K562 (cell line): Measurements from ENCODE around the gene CROCC2. TPM values are rescaled to one million over a fixed set of nuclear protein-coding genes. Genes with fewer than 3 reads are reported as not detected.

Experiments
- BMI1 ChIP-seq: fragments of 150-350 bp; IDR thresholded peaks from 2 replicates; pipeline ENCODE4 v1.6.1; 2014; ENCODE audit warnings: low read length
- CCAR2 ChIP-seq: fragments of 200-400 bp; formaldehyde crosslinking; IDR thresholded peaks from 2 replicates; pipeline ENCODE4 v1.6.1; 2017; ENCODE audit warnings: mild to moderate bottlenecking, low read depth, low read length
- COPS2 ChIP-seq: fragments of 450-650 bp; conservative IDR thresholded peaks from 2 replicates; pipeline ENCODE4 v1.6.1; 2016; ENCODE audit warnings: mild to moderate bottlenecking, moderate library complexity
- HDAC2 ChIP-seq: fragments of 450-650 bp; IDR thresholded peaks from 2 replicates; pipeline ENCODE4 v1.6.1; 2016; ENCODE audit warnings: mild to moderate bottlenecking
- NCOA1 ChIP-seq: fragments of 450-650 bp; IDR thresholded peaks from 2 replicates; pipeline ENCODE4 v1.6.1; 2016; ENCODE audit warnings: low read depth
- SIN3A ChIP-seq, 2 experiments: fragments of 150-350 bp in 1 of 2; IDR thresholded peaks; 2 replicates each; pipeline ENCODE4 v1.6.1; 2011 to 2016; ENCODE audit warnings: borderline replicate concordance in 2 of 2, low read depth in 2 of 2, low read length in 2 of 2, mild to moderate bottlenecking in 2 of 2, moderate library complexity in 2 of 2; ENCODE audit not compliant: control insufficient read depth in 1 of 2
- polyA plus RNA-seq, 8 experiments: library from polyadenylated mRNA; depleted of rRNA in 4 of 8; stranded (reverse) in 5 of 8; unstranded in 3 of 8; fragments of >200 nt; fragmentation: Nextera tagmentation in 2 of 8; fragmentation: Illumina TruSeq in 1 of 8; extraction: Ambion mirVana in 2 of 8; extraction: Trizol in 1 of 8; gene quantifications; 2 replicates each; pipeline versions ENCODE4 v1.2.1 to v1.2.3, GENCODE V29; 2011 to 2014; ENCODE audit warnings: inconsistent platforms in 1 of 8, missing spikeins in 1 of 8
- total RNA-seq, 7 experiments: library from RNA; depleted of rRNA in 6 of 7; stranded (reverse); fragments of >200 nt in 6 of 7; fragmentation: Illumina TruSeq in 2 of 7; extraction: Trizol in 2 of 7; gene quantifications; 2 replicates each; pipeline versions ENCODE4 v1.2.1 to v1.2.3, GENCODE V29; 2011 to 2021; ENCODE audit warnings: low replicate concordance in 1 of 7
- TF ChIP-seq, protein P1 (sequence below): conservative IDR thresholded peaks from 2 replicates; pipeline ENCODE4 v1.6.1; 2011; ENCODE audit warnings: low read depth, mild to moderate bottlenecking, low read length; ENCODE audit not compliant: control insufficient read depth
- TF ChIP-seq, protein P2 (sequence below): fragments of 200-400 bp; formaldehyde crosslinking; IDR thresholded peaks from 2 replicates; pipeline ENCODE4 v1.6.1; 2017; ENCODE audit warnings: mild to moderate bottlenecking, low read depth, low read length, moderate library complexity
- TF ChIP-seq, protein P3 (sequence below): fragments of 450-650 bp; IDR thresholded peaks from 2 replicates; pipeline ENCODE4 v1.6.1; 2016; ENCODE audit warnings: borderline replicate concordance

CROCC2 gene
- total and polyA plus RNA-seq, 9 of the 15 experiments (the other 6 are each of a cell fraction or from before 2014, with no cell fraction given) = not detected

DNA sequence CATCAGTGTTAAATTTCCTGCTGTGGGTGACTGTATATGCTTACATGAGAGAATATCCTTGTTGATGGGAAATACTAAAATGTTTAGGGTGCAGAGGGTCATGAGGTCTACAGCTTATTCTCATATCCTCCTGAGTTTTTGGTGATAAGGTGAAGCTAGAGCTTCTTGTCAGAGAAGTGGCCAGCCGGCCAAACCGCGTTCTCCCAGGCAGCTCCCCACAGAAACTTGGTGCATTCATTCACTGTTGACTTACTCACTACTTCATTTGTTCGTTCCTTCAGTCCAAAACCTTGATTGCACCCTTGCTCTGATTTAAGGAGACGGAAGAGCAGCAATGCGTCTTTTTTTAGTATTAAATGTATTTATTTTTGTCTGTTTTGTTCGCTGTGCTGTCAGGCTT is 101.0 kb downstream of the CROCC2 start (continued):
- TF ChIP-seq, protein P1, sequence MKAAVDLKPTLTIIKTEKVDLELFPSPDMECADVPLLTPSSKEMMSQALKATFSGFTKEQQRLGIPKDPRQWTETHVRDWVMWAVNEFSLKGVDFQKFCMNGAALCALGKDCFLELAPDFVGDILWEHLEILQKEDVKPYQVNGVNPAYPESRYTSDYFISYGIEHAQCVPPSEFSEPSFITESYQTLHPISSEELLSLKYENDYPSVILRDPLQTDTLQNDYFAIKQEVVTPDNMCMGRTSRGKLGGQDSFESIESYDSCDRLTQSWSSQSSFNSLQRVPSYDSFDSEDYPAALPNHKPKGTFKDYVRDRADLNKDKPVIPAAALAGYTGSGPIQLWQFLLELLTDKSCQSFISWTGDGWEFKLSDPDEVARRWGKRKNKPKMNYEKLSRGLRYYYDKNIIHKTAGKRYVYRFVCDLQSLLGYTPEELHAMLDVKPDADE = no peak
- TF ChIP-seq CCAR2 (no peak), COPS2 (no peak), NCOA1 (no peak), BMI1 (no peak), HDAC2 (no peak), SIN3A (IDR thresholded peaks at IDR 0.05; ENCODE audit: borderline replicate concordance in 2 of 2, control insufficient read depth in 1 of 2, low read depth in 2 of 2, low read length in 2 of 2) (no peak)
- TF ChIP-seq, protein P2, sequence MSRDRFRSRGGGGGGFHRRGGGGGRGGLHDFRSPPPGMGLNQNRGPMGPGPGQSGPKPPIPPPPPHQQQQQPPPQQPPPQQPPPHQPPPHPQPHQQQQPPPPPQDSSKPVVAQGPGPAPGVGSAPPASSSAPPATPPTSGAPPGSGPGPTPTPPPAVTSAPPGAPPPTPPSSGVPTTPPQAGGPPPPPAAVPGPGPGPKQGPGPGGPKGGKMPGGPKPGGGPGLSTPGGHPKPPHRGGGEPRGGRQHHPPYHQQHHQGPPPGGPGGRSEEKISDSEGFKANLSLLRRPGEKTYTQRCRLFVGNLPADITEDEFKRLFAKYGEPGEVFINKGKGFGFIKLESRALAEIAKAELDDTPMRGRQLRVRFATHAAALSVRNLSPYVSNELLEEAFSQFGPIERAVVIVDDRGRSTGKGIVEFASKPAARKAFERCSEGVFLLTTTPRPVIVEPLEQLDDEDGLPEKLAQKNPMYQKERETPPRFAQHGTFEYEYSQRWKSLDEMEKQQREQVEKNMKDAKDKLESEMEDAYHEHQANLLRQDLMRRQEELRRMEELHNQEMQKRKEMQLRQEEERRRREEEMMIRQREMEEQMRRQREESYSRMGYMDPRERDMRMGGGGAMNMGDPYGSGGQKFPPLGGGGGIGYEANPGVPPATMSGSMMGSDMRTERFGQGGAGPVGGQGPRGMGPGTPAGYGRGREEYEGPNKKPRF = no peak
- TF ChIP-seq, protein P3, sequence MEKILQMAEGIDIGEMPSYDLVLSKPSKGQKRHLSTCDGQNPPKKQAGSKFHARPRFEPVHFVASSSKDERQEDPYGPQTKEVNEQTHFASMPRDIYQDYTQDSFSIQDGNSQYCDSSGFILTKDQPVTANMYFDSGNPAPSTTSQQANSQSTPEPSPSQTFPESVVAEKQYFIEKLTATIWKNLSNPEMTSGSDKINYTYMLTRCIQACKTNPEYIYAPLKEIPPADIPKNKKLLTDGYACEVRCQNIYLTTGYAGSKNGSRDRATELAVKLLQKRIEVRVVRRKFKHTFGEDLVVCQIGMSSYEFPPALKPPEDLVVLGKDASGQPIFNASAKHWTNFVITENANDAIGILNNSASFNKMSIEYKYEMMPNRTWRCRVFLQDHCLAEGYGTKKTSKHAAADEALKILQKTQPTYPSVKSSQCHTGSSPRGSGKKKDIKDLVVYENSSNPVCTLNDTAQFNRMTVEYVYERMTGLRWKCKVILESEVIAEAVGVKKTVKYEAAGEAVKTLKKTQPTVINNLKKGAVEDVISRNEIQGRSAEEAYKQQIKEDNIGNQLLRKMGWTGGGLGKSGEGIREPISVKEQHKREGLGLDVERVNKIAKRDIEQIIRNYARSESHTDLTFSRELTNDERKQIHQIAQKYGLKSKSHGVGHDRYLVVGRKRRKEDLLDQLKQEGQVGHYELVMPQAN = no peak
